Measurements from ENCODE around the gene STAT4. TPM values are rescaled to one million over a fixed set of nuclear protein-coding genes. Genes with fewer than 3 reads are reported as not detected.

STAT4 gene
- polyA plus RNA-seq, 1 of the 3 experiments (the other 2 are of a cell fraction) = 0.12 TPM

DNA sequence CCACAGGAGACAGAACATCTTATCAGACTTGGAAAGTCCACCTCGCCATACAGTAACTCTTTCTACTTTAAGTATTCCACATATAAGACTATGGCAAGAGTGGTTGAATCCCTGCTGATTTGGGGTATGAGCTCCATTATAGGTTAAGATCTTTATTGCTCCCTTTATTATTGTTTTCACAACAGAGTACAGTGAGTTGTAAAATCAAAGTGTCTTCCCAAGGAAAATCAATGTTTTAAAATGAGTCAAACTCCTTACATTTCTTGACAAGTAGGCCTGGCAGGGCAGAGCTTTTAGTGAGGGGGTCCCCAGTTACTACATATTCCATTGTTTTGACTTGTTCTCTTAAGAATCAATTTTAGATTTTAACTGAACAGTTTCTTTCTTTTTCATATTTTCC lies 87.2 kb downstream of the STAT4 start:
- Histone ChIP-seq H3K9ac (no peak overlapping the region), H3K36me3 (replicated peaks in 1 of 2; ENCODE audit: control insufficient read depth in 1 of 2, insufficient read depth in 2 of 2, low read length in 1 of 2) (no peaks in the 10 kb centered on the region), H2AFZ (ENCODE audit: low read depth) (no peak overlapping the region), H3K4me3 (ENCODE audit: low read depth in 2 of 2, low read length in 1 of 2) (no peak overlapping the region), H3K27me3 (ENCODE audit: insufficient read depth) (no peaks in the 10 kb centered on the region), H4K20me1 (ENCODE audit: insufficient read depth) (no peaks in the 10 kb centered on the region), H3K4me2 (no peak overlapping the region), H3K79me2 (ENCODE audit: insufficient read depth) (no peaks in the 10 kb centered on the region), H3K27ac (ENCODE audit: low read depth in 2 of 2, low read length in 1 of 2) (no peak overlapping the region), H3K9me2 (no peaks in the 10 kb centered on the region), H3F3A (replicated peaks; ENCODE audit: insufficient read depth) (no peaks in the 10 kb centered on the region), H3K4me1 (ENCODE audit: control insufficient read depth in 1 of 2, insufficient read depth in 2 of 2, low read depth in 1 of 2, low read length in 1 of 2) (no peaks in the 10 kb centered on the region), H3K9me3 (no peaks in the 10 kb centered on the region)
- TF ChIP-seq, protein P1, sequence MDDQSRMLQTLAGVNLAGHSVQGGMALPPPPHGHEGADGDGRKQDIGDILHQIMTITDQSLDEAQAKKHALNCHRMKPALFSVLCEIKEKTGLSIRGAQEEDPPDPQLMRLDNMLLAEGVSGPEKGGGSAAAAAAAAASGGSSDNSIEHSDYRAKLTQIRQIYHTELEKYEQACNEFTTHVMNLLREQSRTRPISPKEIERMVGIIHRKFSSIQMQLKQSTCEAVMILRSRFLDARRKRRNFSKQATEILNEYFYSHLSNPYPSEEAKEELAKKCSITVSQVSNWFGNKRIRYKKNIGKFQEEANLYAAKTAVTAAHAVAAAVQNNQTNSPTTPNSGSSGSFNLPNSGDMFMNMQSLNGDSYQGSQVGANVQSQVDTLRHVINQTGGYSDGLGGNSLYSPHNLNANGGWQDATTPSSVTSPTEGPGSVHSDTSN (IDR thresholded peaks at IDR 0.05) = no peak
- TF ChIP-seq SMC3 (IDR thresholded peaks at IDR 0.05; ENCODE audit: low read depth, low read length) (no peak), SIN3A (IDR thresholded peaks at IDR 0.05; ENCODE audit: borderline replicate concordance, low read depth, low read length) (no peak), EP300 (IDR thresholded peaks at IDR 0.05; ENCODE audit: borderline replicate concordance in 1 of 2, low read depth in 1 of 2, low read length in 1 of 2) (no peak), MEF2A (IDR thresholded peaks at IDR 0.05; ENCODE audit: borderline replicate concordance, low read depth) (no peak), CTCF (IDR thresholded peaks at IDR 0.05) (no peak), RAD21 (IDR thresholded peaks at IDR 0.05; ENCODE audit: low read length) (no peak), RXRA (IDR thresholded peaks at IDR 0.05; ENCODE audit: borderline replicate concordance, low read depth) (no peak), FOSL2 (IDR thresholded peaks at IDR 0.05; ENCODE audit: borderline replicate concordance, low read depth) (no peak), RFX5 (IDR thresholded peaks at IDR 0.05; ENCODE audit: low read length) (no peak), FOXM1 (IDR thresholded peaks at IDR 0.05; ENCODE audit: low read depth) (no peak), TAF1 (IDR thresholded peaks at IDR 0.05; ENCODE audit: borderline replicate concordance, low read depth, low read length) (no peak), POLR2AphosphoS5 (IDR thresholded peaks at IDR 0.05; ENCODE audit: low read depth, low read length) (no peak), TEAD4 (IDR thresholded peaks at IDR 0.05; ENCODE audit: borderline replicate concordance, insufficient read depth) (no peak), EZH2phosphoT487 (IDR thresholded peaks at IDR 0.05; ENCODE audit: borderline replicate concordance, low read depth) (no peak), IRF3 (IDR thresholded peaks at IDR 0.05; ENCODE audit: low read depth, low read length) (no peak), TCF12 (IDR thresholded peaks at IDR 0.05) (no peak)
- TF ChIP-seq, protein P2, sequence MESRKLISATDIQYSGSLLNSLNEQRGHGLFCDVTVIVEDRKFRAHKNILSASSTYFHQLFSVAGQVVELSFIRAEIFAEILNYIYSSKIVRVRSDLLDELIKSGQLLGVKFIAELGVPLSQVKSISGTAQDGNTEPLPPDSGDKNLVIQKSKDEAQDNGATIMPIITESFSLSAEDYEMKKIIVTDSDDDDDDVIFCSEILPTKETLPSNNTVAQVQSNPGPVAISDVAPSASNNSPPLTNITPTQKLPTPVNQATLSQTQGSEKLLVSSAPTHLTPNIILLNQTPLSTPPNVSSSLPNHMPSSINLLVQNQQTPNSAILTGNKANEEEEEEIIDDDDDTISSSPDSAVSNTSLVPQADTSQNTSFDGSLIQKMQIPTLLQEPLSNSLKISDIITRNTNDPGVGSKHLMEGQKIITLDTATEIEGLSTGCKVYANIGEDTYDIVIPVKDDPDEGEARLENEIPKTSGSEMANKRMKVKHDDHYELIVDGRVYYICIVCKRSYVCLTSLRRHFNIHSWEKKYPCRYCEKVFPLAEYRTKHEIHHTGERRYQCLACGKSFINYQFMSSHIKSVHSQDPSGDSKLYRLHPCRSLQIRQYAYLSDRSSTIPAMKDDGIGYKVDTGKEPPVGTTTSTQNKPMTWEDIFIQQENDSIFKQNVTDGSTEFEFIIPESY (IDR thresholded peaks at IDR 0.05; ENCODE audit: borderline replicate concordance, low read depth) = no peak
- TF ChIP-seq, protein P3, sequence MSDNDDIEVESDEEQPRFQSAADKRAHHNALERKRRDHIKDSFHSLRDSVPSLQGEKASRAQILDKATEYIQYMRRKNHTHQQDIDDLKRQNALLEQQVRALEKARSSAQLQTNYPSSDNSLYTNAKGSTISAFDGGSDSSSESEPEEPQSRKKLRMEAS (IDR thresholded peaks at IDR 0.05; ENCODE audit: low read depth) = no peak
- TF ChIP-seq, protein P4, sequence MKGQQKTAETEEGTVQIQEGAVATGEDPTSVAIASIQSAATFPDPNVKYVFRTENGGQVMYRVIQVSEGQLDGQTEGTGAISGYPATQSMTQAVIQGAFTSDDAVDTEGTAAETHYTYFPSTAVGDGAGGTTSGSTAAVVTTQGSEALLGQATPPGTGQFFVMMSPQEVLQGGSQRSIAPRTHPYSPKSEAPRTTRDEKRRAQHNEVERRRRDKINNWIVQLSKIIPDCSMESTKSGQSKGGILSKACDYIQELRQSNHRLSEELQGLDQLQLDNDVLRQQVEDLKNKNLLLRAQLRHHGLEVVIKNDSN (IDR thresholded peaks at IDR 0.05; ENCODE audit: borderline replicate concordance, low read depth) = no peak
- ChIA-PET POLR2A (no interaction called here), CTCF (interaction anchor here (0.9 to 4.7 kb wide), 3 partner anchors 11 to 428 kb away, joined by 3 to 37 read pairs (median 7); no protein-coding TSS in a partner anchor)
- DNase-seq = no peak
- 90% methylated on average over 1 of the region's 1 CpG for WGBS (ENCODE audit: low lambda C conversion rate)
